CD4-positive, alpha-beta memory T cell (primary cell): ENCODE data around the gene LRP1B. TPM values are rescaled to one million over a fixed set of nuclear protein-coding genes. Genes with fewer than 3 reads are reported as not detected.

Source experiments
- CTCF ChIA-PET: fragments of 350-600 bp; sonication (Branson Sonifier 250); formaldehyde crosslinking; loops from one replicate; lab custom pipeline; 2021; ENCODE audit warnings: inconsistent platforms; ENCODE audit not compliant: partially characterized antibody; lab: Charles Lee
- POLR2A ChIA-PET: fragments of 350-600 bp; sonication (Branson Sonifier 250); formaldehyde crosslinking; loops from one replicate; lab custom pipeline; 2021; ENCODE audit not compliant: partially characterized antibody; lab: Charles Lee
- DNase-seq, 5 donors: peaks; one replicate each; pipeline versions ENCODE4 v3.0.0 to v3.0.0-alpha.2; 2020 to 2022; ENCODE audit warnings: mixed read lengths in 1 of 5
- H3K27ac ChIP-seq: one replicate; pipeline ENCODE4 v1.7.0; 2013; ENCODE audit warnings: low read depth, low read length
- H3K27me3 ChIP-seq: 2 replicates; pipeline ENCODE4 v1.7.0; 2013; ENCODE audit warnings: mild to moderate bottlenecking, low read length, moderate library complexity; ENCODE audit not compliant: insufficient read depth
- H3K36me3 ChIP-seq: 2 replicates; pipeline ENCODE4 v1.7.0; 2013; ENCODE audit warnings: mild to moderate bottlenecking, low read length, moderate library complexity; ENCODE audit not compliant: insufficient read depth
- H3K4me1 ChIP-seq: 2 replicates; pipeline ENCODE4 v1.7.0; 2013; ENCODE audit warnings: mild to moderate bottlenecking, low read length, moderate library complexity; ENCODE audit not compliant: insufficient read depth
- H3K4me3 ChIP-seq, 2 donors: one replicate each; pipeline ENCODE4 v1.7.0; 2013; ENCODE audit warnings: low read length in 2 of 2, mild to moderate bottlenecking in 1 of 2
- H3K9me3 ChIP-seq, 2 donors: one replicate each; pipeline ENCODE4 v1.7.0; 2013; ENCODE audit warnings: low read length in 2 of 2, control low read depth in 1 of 2; ENCODE audit not compliant: control insufficient read depth in 1 of 2
- H3K27ac Mint-ChIP-seq, 7 donors: one replicate each; pipeline ENCODE4 v1.8.0; 2020 to 2021; ENCODE audit warnings: mixed read lengths in 7 of 7, mild to moderate bottlenecking in 6 of 7, inconsistent platforms in 3 of 7, moderate library complexity in 3 of 7
- H3K27me3 Mint-ChIP-seq, 2 donors: one replicate each; pipeline ENCODE4 v1.8.0; 2020 to 2021; ENCODE audit warnings: mixed read lengths in 2 of 2
- H3K36me3 Mint-ChIP-seq, 2 donors: one replicate each; pipeline ENCODE4 v1.8.0; 2020 to 2021; ENCODE audit warnings: mixed read lengths in 2 of 2, inconsistent platforms in 1 of 2, mild to moderate bottlenecking in 1 of 2
- H3K4me1 Mint-ChIP-seq, 4 donors: one replicate each; pipeline ENCODE4 v1.8.0; 2020 to 2021; ENCODE audit warnings: mixed read lengths in 4 of 4, mild to moderate bottlenecking in 1 of 4
- H3K4me3 Mint-ChIP-seq, 8 donors: one replicate each; pipeline ENCODE4 v1.8.0; 2020 to 2021; ENCODE audit warnings: mixed read lengths in 8 of 8, mild to moderate bottlenecking in 7 of 8, moderate library complexity in 6 of 8, inconsistent platforms in 3 of 8
- H3K9me3 Mint-ChIP-seq, 8 donors: one replicate each; pipeline ENCODE4 v1.8.0; 2020 to 2021; ENCODE audit warnings: mixed read lengths in 8 of 8, mild to moderate bottlenecking in 5 of 8, inconsistent platforms in 3 of 8, moderate library complexity in 1 of 8
- intact Hi-C: fragments of 100-400 bp; cut with micrococcal nuclease; formaldehyde crosslinking; loops from one replicate; pipeline ENCODE4 v1.15.1; 2023
- polyA plus RNA-seq, 2 donors: library from polyadenylated mRNA; unstranded; fragments of 300-500 nt; fragmentation: Illumina TruSeq; gene quantifications; one replicate each; pipeline ENCODE4 v1.2.3, GENCODE V29; 2021
- total RNA-seq, 2 experiments: library from RNA; stranded (reverse); gene quantifications; one replicate each; pipeline ENCODE4 v1.2.3, GENCODE V29; 2021

Gene LRP1B
- total and polyA plus RNA-seq, 4 experiments from 2014 or later = not detected

DNA sequence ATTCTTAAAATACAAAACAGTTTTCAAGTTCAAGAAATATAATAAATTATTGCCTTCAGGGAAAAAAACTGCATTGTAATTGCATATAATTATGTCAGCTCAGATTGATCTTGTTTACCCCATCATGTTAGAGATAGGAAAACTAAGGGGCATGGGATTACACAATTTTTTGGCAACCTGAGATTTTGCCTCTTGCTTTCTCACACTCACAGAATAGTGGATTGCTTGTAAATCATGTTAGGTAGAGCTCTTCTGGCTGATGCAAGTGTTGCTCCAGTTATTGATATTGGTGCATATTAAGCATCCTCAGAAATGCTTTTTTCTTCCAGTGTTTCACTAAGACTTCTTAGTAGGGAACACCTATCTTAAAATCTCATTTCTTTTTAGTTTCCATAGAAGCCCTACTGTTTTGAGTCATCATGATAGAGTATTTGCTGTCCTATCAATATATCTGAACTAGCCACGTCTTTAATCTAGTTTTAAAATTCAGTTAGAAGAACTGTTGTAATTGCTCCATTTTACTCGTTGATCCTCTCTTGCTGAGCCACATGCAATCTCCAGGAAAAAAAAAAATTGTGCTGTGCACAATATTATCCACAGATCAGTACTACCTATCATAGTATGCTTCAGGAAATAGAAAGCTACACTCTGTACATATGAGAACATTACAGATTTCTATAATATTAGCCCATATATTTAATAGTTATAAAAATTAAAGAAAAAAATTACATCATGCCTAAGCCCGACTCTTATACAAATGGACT lies 393.1 kb downstream of the LRP1B start:
- H3K4me1 Mint-ChIP-seq = no peaks in the 10 kb centered on the region
- no peaks in the 10 kb centered on the region for H3K27me3 ChIP-seq
- POLR2A ChIA-PET = no interaction called here
- DNase-seq = no peak
- H3K9me3 ChIP-seq = no peaks in the 10 kb centered on the region
- no peak overlapping the region for H3K27ac ChIP-seq
- H3K36me3 ChIP-seq = no peaks in the 10 kb centered on the region
- H3K4me3 Mint-ChIP-seq = no peak overlapping the region
- CTCF ChIA-PET = no interaction called here
- no peak overlapping the region for H3K27ac Mint-ChIP-seq
- H3K36me3 Mint-ChIP-seq = no peaks in the 10 kb centered on the region
- H3K27me3 Mint-ChIP-seq = no peaks in the 10 kb centered on the region
- intact Hi-C loops = no loop called here
- H3K4me1 ChIP-seq = no peaks in the 10 kb centered on the region
- peaks cover 3 to 14% (median 8%) of the 10 kb centered on the region in 8 donors for H3K9me3 Mint-ChIP-seq
- H3K4me3 ChIP-seq = no peak overlapping the region

- no peak for DNase-seq
- Mint-ChIP-seq H3K4me1 (no peaks in the 10 kb centered on the region), H3K27ac (no peak overlapping the region), H3K4me3 (no peak overlapping the region), H3K36me3 (no peaks in the 10 kb centered on the region), H3K9me3 (peaks cover 2 to 16% (median 7%) of the 10 kb centered on the region in 8 donors), H3K27me3 (no peaks in the 10 kb centered on the region)
- CTCF ChIA-PET = no interaction called here
- intact Hi-C loops = no loop called here
- no peaks in the 10 kb centered on the region for H3K27me3 ChIP-seq
- H3K9me3 ChIP-seq = no peaks in the 10 kb centered on the region
- H3K27ac ChIP-seq = no peak overlapping the region
- no peak overlapping the region for H3K4me3 ChIP-seq
- H3K4me1 ChIP-seq = no peaks in the 10 kb centered on the region
- POLR2A ChIA-PET = no interaction called here
- no peaks in the 10 kb centered on the region for H3K36me3 ChIP-seq
Observed at GRCh38 chr2:141736466-141736865, 394.4 kb downstream of the LRP1B start.

DNA sequence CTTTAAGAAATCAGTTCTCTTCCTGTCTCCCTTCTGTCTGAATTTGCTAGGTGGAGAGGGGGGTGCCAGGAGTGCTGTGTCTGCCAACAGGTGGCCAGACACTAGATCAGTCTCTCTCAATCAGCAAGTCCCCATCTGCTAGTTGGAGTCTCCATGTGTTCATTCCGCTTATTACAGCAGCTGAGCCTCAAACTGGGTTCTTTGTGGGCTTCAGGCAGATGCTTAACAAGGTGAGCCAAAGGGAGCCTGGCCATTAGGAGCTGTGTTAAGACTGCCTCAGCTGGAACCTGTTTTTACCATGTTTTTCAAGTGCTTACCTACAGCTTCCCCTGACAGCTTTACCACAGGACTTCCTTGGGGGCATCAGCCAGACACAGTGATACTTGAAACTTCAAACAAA lies 401.9 kb downstream of the LRP1B start:
- CTCF ChIA-PET = no interaction called here
- H3K9me3 ChIP-seq = no peaks in the 10 kb centered on the region
- intact Hi-C loops = no loop called here
- POLR2A ChIA-PET = no interaction called here
- Mint-ChIP-seq H3K36me3 (no peaks in the 10 kb centered on the region), H3K27me3 (no peaks in the 10 kb centered on the region), H3K4me3 (no peak overlapping the region), H3K4me1 (no peaks in the 10 kb centered on the region), H3K27ac (no peak overlapping the region), H3K9me3 (peaks cover 0 to 24% (median 7%) of the 10 kb centered on the region in 8 donors)
- H3K27me3 ChIP-seq = no peaks in the 10 kb centered on the region
- H3K36me3 ChIP-seq = no peaks in the 10 kb centered on the region
- H3K4me1 ChIP-seq = no peaks in the 10 kb centered on the region
- no peak overlapping the region for H3K4me3 ChIP-seq
- DNase-seq = no peak
- H3K27ac ChIP-seq = no peak overlapping the region

GRCh38 chr2:141728142-141728541 lies 402.7 kb downstream of the LRP1B start:
- DNase-seq = no peak
- Mint-ChIP-seq H3K9me3 (peaks cover 0 to 21% (median 4%) of the 10 kb centered on the region in 8 donors), H3K4me1 (no peaks in the 10 kb centered on the region), H3K27ac (no peak overlapping the region), H3K4me3 (no peak overlapping the region), H3K36me3 (no peaks in the 10 kb centered on the region), H3K27me3 (no peaks in the 10 kb centered on the region)
- Histone ChIP-seq H3K36me3 (no peaks in the 10 kb centered on the region), H3K4me1 (no peaks in the 10 kb centered on the region), H3K27me3 (no peaks in the 10 kb centered on the region), H3K4me3 (no peak overlapping the region), H3K9me3 (no peaks in the 10 kb centered on the region), H3K27ac (no peak overlapping the region)
- intact Hi-C loops = no loop called here
- ChIA-PET CTCF (no interaction called here), POLR2A (no interaction called here)

DNA sequence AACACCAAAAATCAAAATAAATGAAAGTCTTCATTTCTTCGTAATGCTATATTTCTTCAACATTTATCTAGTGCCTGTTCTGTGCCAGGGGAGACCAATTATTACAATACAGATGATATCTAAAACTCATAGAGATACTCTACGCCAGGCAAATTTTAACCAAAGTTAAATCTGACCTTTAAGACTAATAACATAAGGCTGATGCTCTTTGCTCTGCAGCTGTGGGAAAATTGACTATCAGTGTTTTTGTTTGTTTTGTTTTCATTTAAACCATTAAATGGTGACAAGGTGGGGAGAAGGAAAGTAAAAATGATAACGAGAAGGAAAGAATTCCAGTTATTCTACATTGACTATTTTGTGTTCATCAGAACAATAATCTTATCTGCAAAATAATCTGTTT lies 406.4 kb downstream of the LRP1B start:
- no peaks in the 10 kb centered on the region for H3K36me3 ChIP-seq
- Mint-ChIP-seq H3K9me3 (peaks cover 0 to 12% (median 4%) of the 10 kb centered on the region in 8 donors), H3K4me3 (no peak overlapping the region), H3K27ac (no peak overlapping the region), H3K27me3 (no peaks in the 10 kb centered on the region), H3K4me1 (no peaks in the 10 kb centered on the region), H3K36me3 (no peaks in the 10 kb centered on the region)
- DNase-seq = no peak
- no peak overlapping the region for H3K4me3 ChIP-seq
- no peak overlapping the region for H3K27ac ChIP-seq
- ChIA-PET CTCF (no interaction called here), POLR2A (no interaction called here)
- H3K4me1 ChIP-seq = no peaks in the 10 kb centered on the region
- intact Hi-C loops = no loop called here
- no peaks in the 10 kb centered on the region for H3K27me3 ChIP-seq
- no peaks in the 10 kb centered on the region for H3K9me3 ChIP-seq

GRCh38 chr2:141723814-141724213 lies 407.0 kb downstream of the LRP1B start:
- Histone ChIP-seq H3K27me3 (no peaks in the 10 kb centered on the region), H3K27ac (no peak overlapping the region), H3K4me3 (no peak overlapping the region), H3K36me3 (no peaks in the 10 kb centered on the region), H3K9me3 (no peaks in the 10 kb centered on the region), H3K4me1 (no peaks in the 10 kb centered on the region)
- Mint-ChIP-seq H3K27ac (no peak overlapping the region), H3K4me3 (no peak overlapping the region), H3K4me1 (no peaks in the 10 kb centered on the region), H3K27me3 (no peaks in the 10 kb centered on the region), H3K9me3 (peaks cover 0 to 12% (median 3%) of the 10 kb centered on the region in 8 donors), H3K36me3 (no peaks in the 10 kb centered on the region)
- no peak for DNase-seq
- ChIA-PET CTCF (no interaction called here), POLR2A (no interaction called here)
- intact Hi-C loops = no loop called here

- Mint-ChIP-seq H3K27me3 (no peaks in the 10 kb centered on the region), H3K4me1 (no peaks in the 10 kb centered on the region), H3K4me3 (no peak overlapping the region), H3K27ac (no peak overlapping the region), H3K9me3 (peaks cover 0 to 12% (median 6%) of the 10 kb centered on the region in 8 donors), H3K36me3 (no peaks in the 10 kb centered on the region)
- no peak for DNase-seq
- H3K27me3 ChIP-seq = no peaks in the 10 kb centered on the region
- H3K9me3 ChIP-seq = peaks cover 0 to 3% of the 10 kb centered on the region in 2 donors
- no peak overlapping the region for H3K27ac ChIP-seq
- no peaks in the 10 kb centered on the region for H3K36me3 ChIP-seq
- ChIA-PET CTCF (no interaction called here), POLR2A (no interaction called here)
- H3K4me3 ChIP-seq = no peak overlapping the region
- H3K4me1 ChIP-seq = no peaks in the 10 kb centered on the region
- intact Hi-C loops = no loop called here
Observed at GRCh38 chr2:141720476-141720875, 410.3 kb downstream of the LRP1B start.
